NCI-H128 (cell line): ENCODE measurements around the gene TPCN2.
"Not testable (repeated sequence)": the region's sequence is repeated elsewhere in the genome, so short reads cannot be mapped to it uniquely, and the experiment has no call there.

Source experiments
- DNase-seq: peaks from one replicate; lab custom pipeline; 2025; ENCODE audit not compliant: unreplicated experiment; lab: John Stamatoyannopoulos, UW

The TPCN2 gene

DNA sequence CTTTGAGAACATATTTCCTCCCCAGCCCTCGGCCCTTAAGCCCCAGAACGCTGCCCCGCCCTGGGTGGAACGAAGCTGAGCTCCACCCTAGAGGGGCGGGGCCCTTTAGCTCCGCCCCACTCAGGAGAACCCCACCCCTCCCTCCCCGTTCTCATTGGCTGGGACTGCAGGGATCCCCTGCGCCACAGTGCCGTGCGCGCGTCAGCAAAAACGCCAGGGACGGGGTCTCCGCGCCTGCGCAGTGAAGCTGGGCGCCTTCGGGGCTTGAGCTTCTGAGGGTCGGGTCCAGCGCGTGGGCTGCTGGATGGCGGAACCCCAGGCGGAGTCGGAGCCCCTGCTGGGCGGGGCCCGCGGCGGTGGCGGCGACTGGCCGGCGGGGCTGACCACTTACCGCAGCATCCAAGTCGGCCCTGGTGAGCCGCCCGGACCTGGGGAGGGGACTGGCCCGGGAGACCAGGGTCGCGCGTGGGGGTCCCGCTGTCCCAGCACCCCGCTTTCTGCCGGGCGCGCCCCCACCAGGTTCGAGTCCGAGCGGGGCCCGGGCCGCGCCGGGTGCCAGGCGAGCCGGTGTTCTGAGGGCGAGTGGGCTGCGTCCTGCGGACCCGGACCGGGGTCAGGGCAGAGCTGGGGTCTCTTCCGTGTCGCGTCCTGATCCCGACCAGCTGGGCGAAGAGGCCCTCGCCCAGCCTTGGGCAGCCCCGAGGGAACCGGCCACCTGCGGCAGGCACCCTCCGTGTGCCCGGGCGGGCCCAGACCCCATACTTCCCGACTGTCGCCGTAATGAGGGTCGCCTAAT, at the start of gene TPCN2:
Gene TPCN2, plus strand, starts transcription at position 239 of the 796 bp plus-strand sequence. Its CDS starts 66 bp downstream, at position 305.
- DNase-seq: peak; percentile 86

GRCh38 chr11:68999093-68999747, 49.5 kb upstream of the TPCN2 start:
- no peak for DNase-seq

DNA sequence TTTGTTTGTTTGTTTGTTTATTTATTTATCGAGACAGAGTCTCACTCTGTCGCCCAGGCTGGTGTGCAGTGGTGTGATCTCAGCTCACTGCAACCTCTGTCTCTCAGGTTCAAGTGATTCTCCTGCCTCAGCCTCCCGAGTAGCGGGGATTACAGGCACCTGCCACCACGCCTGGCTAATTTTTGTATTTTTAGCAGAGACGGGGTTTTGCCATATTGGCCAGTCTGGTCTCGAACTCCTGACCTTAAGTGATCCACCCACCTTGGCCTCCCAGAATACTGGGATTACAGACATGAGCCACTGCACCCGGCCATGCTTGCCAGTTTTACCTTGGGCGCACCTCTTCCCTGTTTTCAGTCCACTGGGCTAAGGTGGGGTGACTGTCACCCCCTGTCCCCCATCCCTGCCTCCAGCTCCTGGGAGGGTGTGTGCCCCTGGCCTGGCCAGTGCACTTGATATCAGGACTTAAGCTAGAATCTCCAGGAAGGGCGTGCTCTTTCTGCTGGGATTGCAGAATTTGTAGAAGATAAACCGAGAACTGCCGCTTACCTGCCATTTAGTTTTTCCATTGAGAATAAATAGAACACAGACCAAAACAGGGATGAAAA, 48.9 kb upstream of the TPCN2 start:
- not testable (repeated sequence) for DNase-seq

DNA sequence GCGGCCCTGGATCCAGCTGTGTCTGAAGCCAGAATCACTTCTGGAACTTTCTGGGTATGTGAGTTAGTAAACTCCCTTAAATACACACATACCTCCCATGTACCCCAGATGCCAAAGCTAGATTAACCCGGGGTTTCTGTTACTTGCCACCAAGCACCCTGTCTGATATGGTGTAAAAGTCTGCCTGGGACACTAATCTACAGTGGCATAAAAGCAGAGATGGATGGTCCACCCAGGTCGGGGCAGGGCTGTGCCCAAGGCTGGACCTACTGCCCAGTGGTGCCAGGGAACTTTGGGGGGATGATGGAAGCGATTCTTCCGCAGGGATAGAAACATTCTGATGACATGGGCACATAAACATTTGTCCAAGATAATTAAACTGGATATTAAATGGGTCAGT, 48.3 kb upstream of the TPCN2 start:
- DNase-seq: no peak

- no peak for DNase-seq
Observed at GRCh38 chr11:69000831-69001242, 47.9 kb upstream of the TPCN2 start.

DNA sequence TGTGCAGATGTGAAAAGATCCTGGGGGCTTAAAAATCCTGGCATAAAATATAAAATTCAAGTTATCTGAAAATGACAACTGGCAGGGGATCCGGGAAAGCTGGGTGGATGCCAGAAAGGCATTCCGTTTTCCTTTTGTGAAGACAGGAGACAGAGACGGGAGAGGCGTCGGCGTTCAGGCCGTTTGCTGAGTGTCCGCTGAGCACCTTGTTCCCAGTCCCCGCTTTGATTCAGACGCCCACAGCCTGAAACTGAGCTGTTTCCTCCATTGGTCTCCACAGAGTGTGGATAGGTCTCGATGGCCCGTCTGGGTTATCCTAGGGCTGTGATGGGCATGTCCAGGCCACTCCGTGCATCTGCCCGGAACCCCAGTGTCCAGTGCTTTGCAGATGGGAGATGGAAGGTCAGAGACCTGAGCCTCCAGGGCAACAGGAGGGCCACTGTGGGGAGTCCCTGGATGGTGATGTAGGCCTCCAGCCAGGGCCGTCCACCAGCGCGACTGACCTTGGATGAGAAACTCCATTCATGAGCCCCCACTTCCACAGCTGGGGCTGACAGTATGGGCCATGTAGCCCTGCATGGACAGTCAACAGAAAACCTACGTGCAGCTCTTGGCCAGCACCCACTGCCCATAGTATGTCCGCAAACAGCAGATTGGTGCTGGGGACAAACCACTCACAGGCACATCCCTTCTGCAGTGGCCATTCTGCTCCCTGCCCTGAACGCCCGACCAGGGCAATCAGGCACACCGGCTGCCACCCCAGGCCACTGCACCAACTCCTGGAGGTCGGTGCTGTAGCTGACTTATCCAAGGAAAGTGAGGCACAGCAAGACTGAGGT, 47.3 kb upstream of the TPCN2 start:
- no peak for DNase-seq

GRCh38 chr11:69002110-69002569, 46.6 kb upstream of the TPCN2 start:
- no peak for DNase-seq

DNA sequence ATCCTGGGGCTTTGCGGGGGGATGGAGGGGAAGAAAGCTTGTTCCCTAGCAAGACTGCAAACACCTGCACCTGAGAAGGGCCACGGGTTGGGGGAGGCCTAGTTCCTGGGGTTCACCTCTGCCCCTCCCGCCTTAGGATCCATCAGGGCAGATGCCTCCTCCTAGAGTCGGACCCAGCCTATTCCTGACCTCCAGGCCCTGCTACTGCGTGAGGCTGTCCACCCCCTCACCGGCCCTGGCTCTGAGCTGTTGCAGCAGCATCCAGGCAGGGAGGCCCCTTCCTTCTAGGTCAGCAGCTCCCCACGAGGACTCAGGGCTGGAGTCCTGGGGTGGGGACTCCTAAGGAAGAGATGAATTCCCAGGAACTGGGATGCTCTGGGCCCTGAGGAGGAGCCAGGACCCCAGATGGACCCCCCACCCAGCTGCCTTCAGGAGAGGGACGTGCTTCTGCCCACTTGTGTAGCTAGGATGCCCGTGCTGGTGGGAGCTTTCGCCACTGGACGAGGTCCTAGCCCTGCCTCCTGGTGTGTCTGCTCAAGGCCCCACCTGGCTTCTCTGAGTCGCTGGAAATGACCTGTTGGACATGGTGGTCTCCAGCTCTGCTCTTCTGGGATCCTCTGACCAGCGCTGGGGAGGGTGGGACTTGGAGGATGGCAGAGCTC, 46.0 kb upstream of the TPCN2 start:
- no peak for DNase-seq

DNA sequence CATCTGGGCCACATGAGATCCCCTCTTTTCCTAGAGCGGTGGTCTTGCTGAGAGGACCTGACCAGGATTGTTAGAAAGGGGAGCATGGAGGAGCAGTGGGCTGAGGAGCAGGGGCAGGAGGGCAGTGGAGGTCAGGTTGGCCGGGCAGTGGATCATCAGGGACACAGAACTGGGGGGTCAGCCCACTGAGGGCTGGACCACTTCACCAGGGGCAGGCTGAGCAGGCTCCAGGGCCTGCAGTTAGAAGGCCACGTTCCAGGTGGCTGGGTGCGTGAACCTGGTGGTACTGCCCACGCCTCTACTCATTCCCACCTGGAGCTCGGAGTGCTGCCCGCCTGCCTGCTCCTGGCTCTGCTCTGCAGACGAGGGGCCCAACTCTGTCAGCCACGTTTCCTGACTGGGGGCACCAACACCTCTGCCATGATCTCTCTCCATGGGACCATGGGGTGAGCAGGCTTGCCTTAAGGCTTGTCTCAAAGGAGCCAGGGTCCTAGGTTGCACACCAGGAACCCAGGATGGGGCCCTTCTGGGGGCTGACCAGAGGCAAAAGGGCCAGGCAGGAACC, 45.3 kb upstream of the TPCN2 start:
- DNase-seq: no peak

DNA sequence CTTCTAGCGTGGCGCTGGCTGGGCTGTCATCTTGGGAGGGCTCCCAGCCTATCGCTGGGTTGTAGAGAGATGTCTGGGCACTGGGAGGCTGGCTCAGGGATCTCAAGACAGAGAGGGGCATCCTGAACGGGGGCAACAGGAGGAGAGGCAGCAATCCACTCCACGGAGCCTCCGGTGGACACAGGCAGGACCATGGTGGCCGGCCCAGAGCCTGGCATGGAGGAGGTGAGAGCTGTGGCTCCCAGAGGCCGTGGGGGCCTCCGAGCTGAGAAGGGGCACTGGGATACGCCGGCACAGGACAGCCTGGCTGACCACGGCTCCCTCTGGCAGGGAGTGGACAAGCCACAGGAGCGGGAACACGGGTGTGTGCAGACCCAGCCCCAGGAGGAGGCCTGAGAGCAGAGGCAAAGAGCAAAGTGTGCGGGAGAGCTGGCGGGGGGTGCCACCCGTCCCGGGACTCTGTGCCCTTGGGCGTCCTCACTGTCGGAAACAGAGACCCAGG, 44.8 kb upstream of the TPCN2 start:
- no peak for DNase-seq

GRCh38 chr11:69004411-69005182, 44.1 kb upstream of the TPCN2 start:
- DNase-seq: no peak

DNA sequence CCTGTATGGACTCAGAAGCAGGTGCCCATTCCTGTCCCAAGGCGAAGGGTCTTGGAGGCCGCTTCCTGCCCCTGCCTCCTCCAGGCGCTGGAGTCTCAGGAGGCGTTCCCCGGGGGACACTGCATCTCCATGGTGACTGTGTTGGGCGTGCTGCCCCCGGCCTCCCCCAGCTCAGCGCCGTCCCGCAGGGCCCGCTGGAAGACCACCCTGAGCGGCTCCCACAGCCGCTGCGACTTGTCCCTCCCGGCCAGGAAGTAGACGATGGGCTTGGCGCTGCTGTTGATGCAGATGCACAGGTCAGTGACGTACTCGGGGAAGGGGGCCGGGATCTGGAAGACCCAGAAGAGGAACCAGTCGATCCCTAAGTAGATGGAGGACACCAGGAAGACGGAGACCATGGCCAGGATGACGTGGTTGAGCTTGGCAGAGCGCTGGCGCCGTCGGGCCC, 43.5 kb upstream of the TPCN2 start:
- DNase-seq: no peak

GRCh38 chr11:69005631-69006368, 42.9 kb upstream of the TPCN2 start:
- no peak for DNase-seq

DNA sequence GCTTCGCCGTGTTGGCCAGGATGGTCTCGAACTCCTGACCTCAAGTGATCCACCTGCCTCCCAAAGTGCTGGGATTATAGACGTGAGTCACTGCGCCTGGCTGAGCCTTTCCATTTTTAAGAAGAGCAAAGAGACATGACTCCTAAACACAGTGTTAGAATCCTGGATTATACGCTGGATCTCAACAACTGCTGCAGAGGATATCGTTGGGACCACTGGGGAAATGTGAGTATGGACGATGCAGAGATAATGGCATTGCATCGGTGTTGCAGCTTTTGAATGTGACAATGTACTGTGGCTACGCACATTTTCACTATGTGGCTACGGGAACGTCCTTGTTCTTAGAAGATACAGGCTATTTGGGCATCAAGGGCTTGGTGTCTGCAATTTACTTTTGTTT, 41.9 kb upstream of the TPCN2 start:
- DNase-seq: no peak

DNA sequence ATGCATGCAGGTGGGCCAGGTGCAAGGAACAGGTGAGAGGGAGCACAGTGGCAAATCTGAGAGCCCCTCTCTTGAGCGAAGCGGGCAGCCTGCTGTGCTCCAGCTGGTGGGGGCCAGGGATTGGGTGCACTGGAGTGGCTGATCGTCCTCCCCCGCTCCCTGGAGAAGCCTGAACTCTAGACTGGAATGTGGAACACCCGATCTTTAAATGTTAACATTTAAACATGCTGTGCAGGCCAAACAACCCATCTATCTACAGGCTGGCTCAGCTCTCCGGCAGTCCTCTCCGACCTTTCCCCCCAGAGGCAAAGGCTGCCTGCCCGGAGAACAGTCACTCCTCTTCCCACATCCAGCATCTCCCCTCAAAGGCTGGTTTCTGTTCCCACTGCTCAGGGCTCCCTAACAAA, 40.8 kb upstream of the TPCN2 start:
- DNase-seq: peak; percentile 10

- no peak for DNase-seq
Observed at GRCh38 chr11:69008737-69009440, 39.8 kb upstream of the TPCN2 start.

DNA sequence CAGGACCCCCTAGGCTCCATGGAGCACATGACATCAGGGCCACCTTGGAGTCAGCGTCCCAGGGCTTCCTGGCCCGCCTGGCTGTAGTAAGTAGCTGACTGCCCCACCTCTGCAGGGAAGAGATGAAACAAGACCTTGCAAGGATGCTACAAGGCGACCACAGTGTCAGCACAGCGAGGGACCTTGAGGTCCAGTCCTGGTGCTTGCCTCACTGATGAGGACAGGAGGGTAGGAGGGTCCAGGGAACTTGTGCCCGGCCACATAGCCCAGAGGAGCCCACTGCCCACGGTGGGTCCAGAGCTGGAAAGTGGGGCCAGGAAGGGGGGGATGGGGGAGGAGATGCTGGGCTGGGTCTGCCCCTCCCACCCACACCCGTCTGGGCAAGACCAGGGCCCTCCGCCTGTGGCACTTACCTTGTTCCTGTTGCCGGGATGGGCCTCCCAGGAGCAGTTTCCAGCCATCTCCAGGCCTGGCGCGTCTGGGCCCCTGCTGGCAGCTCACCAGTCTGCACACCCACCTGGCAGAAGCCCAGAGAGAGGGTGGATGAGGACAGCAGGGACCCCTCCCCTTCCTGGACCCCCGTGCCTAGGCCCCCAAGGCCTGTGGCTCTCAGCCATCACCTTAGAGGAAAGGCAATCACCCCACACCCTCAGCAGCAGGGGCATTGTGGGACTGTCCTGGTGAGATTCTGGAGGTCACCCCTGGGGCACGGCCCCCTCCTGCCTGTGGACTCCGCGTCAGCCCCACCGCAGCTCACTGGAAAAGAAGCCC, 39.1 kb upstream of the TPCN2 start:
- no peak for DNase-seq
